Amniotic stem cell (primary cell): ENCODE data around the gene FUT6.

Experiments
- DNase-seq: peaks from one replicate; lab custom pipeline; 2025; lab: John Stamatoyannopoulos, UW

FUT6 gene

DNA sequence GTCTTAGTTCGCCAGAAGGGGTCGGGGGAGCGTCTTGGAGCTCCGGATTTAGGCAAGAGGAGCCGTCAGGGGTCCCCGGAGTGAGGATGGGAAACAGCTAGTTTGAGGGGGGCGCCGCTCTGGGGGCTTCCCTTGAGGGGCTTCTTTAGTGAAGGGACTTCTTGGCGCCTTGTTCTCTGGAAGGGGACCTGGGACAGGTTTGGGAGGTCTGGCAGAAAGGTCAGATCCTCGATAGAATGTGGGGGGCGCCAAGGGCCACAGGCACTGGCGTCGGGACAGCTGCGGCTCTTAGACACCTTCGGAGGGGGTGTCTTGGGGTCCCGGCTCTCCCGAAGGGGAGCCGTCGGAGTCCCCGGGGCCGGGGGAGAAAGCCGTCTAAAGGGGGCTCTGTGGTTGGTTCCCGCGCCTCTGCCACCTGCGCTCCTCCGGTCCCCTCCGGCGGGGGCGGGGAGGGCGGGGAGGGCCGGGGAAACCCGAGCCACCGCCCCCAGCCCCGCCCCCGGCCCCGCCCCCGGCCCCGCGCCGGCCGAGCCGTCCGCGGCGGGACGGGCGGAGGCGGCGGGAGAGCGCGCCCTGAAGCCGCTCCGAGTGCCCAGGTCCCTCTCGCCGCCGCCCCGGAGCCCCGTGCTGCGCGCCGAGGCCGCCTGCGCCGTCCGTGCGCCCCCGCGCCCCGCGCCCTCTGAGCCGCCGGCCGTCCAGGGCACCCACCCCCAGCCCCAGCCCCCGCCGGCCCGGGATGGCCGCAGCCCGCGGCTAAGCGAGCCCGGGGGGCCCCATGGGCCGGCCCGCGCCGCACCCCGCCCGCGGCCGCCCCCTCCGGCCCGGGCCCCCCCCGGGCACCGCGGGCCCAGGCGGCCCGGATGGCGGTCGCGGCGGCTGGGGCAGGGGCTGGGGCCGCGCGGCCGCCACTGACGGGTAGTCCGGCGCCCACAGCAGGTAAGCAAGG, 34.7 kb downstream of the FUT6 start, which contains the start of gene NRTN:
NRTN (plus strand) TSS at position 552 of the 946 bp plus-strand sequence. CDS start 19,099 bp downstream, outside the sequence.
- no peak for DNase-seq

DNA sequence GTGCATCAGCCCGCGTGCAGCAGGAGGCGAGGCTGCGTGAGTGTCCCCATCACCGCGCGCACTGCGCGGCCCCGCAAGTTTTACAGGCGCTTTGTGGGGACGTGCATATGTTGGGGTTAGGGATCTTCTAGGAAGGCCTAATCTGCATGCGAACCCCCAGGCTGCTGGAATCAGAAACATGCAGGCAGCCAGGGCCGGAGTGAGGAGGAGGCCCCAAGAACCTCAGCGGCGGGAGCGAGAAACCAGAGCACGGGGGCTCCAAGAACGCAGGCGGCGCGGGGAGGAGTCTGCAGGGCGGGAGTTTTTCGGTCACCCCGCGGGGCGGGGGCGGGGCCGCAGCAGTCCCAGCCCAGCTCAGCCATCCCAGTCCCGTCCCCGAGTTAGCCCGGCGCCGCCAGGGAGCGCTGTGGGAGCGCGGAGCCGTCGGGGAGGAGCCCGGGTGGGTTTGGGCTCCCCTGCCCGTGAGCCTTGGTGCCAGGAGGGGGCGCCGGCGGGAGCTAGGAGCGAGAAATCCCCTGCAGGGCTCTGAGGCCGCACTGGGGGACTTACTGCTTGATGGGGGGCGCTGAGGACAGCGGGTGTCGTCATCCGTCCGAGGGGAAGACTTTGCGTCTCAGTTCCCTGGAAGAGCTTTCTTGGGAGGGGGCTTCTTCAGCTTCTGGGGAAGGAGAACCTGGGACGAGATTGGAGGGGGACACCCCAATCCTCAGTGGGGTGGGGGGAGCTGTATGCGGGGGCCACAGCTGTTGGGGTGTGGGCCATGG, 35.6 kb downstream of the FUT6 start:
- DNase-seq = peak; percentile 64

DNA sequence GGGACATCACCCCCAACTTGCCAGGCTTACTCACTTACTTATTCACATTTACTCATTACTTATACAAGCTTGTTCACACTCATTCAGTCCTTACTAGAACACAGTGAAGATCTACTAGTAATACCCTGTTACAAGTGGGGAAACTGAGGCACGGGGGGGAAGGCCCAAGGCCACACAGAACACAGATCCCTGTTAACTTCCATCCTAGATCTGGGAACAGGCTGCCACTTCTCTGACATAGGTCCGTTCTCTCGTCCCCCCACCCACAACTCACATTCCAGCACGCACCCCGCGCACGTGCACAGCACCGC, 36.1 kb downstream of the FUT6 start:
- DNase-seq = no peak

GRCh38 chr19:5801796-5802619, 37.5 kb downstream of the FUT6 start:
- no peak for DNase-seq

GRCh38 chr19:5800361-5801270, 38.9 kb downstream of the FUT6 start:
- DNase-seq = no peak

GRCh38 chr19:5799247-5800241, 40.0 kb downstream of the FUT6 start:
- DNase-seq = no peak

DNA sequence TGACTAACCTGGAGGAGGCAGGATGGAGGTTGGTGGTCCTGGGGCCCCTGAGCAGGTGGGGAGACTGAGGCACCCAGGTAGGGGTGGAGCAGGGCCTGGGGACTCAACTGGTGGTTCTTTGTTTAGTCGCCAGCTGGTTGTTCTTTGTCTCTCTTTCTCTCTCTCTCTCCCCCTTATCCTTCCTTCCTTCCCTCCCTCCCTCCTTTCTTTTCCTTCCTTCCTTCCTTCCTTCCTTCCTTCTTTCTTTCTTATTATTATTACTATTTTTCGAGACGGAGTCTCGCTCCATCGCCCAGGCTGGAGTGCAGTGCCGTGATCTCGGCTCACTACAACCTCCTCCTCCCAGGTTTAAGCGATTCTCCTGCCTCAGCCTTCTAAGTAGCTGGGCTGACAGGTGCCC, 41.3 kb downstream of the FUT6 start:
- DNase-seq = no peak

DNA sequence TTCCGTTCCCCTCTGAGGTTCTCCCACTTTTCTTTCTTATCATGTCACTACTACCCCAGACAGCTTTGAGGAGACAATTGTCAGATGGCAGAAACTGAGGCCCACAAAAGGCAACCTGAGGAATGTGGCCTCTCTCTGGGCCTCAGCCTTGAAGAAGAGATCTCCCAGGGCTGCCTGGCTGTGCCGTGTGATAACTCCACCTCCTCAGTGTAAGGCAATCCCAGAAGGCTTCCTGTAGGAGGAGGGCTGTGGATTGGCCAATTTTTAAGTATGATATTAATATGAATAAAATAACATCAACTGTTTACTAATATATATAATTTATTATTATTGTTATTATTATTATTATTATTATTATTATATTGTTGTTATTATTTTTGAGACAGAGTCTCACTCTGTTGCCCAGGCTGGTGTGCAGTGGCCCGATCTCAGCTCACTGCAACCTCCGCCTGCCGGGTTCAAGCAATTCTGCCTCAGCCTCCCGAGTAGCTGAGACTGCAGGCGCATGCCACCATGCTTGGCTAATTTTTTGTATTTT, 44.1 kb downstream of the FUT6 start:
- no peak for DNase-seq

- DNase-seq = no peak
These were observed 46.3 kb downstream of the FUT6 start for GRCh38 chr19:5793188-5793587.

- DNase-seq = no peak
These were observed 47.3 kb downstream of the FUT6 start for GRCh38 chr19:5792224-5792623.

DNA sequence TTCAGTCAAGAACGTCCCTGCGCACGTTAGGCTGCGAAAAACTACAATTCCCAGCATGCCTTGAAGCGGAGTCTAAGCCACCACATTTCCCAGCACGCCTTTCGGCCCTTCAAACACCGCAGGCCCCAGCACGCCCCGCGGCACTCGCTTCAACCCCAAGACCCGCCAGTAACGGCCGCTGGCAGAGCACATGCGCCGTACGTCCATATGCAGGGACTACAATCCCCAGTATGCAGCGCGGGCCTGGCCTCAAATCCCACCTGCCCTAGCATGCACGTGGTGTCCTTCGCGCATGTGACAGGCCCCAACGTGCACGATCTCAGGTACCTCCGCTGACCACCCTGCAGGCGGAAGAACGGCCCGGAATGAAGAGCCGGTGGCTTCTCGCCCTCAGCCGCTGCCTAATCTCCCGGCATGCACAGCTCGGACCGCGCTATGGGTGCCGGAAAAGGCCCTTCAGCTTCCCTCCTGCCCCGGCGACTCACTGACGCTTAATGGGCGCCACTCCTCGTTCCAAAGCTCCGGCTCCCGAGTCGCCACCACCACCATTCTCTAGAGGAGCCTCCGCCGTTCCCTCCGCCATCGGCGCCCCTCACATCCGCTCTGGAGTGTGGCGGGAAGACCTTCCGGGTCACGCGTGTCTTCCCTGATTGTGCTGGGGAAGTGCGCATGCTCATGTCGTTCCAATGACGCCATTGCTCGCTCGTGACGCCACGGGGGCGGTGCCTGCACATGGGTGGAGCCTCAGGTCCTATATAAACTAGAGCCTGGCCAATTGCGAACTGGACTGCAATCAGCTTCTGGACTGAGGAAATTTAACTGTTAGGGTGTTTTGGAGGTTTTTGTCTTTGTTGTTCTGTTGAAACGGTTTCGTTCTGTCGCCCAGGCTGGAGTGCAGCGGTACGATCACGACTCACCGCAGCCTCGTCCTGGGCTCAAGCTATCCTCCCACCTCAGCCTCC, 48.7 kb downstream of the FUT6 start, which contains the start of gene DUS3L:
DUS3L (minus strand) TSS at position 605 of the 962 bp plus-strand sequence; CDS start at position 583, 22 bp downstream.
- peak; percentile 93 for DNase-seq

DNA sequence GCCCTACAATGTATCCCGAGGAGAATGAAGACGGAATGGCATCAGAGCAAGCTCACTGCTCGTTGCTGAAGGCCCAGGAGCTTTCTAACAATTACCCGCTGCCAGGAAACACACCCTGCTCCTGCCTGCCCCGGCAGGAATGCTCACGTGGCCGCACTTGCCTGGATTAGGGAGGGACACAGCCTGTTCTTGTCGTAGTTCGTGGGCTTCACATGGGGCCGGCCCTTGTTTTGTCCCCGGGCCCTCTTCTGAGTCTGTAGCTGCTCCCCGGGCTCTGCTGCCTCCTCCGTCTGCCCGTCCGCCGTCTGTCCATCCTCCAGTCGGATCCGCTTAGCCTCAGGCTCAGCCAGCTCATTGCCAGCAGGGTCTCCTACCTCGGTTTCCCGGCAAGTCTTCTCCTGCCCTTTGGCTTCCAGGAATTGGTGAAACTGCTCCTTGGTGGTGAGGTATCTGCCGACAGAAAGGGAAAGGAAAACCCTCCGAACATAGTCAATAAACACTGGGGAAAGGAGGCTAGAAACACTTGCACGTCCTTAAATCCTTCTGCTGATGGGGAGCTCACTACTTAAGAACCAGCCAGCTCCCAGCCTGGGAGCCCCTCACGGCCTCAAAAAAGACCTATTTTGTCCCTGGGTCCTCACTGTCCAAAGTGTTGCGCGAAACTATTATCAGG, 49.5 kb downstream of the FUT6 start:
- DNase-seq = no peak

- DNase-seq = no peak
These were observed 50.1 kb downstream of the FUT6 start for GRCh38 chr19:5789351-5789761.

- DNase-seq = no peak
These were observed 51.1 kb downstream of the FUT6 start for GRCh38 chr19:5788422-5788821.

- no peak for DNase-seq
These were observed 51.9 kb downstream of the FUT6 start for GRCh38 chr19:5787409-5788182.

- no peak for DNase-seq
These were observed 52.7 kb downstream of the FUT6 start for GRCh38 chr19:5786593-5787408.
